ENCODE measurements around the gene FAM89A. TPM values are rescaled to one million over a fixed set of nuclear protein-coding genes. Genes with fewer than 3 reads are reported as not detected.

FAM89A gene
- total and polyA plus RNA-seq, 9 of the 15 experiments (the other 6 are each of a cell fraction or from before 2014, with no cell fraction given) = 8.7 to 66.2 (median 43.3) TPM

- TF ChIP-seq E4F1 (CRISPR knock-in tag; IDR thresholded peaks at IDR 0.05; ENCODE audit: borderline replicate concordance) = no peak
- no peak for TF ChIP-seq SMARCC2 (IDR thresholded peaks at IDR 0.05; ENCODE audit: low read depth)
- no peak for TF ChIP-seq HMGN3 (IDR thresholded peaks at IDR 0.05; ENCODE audit: borderline replicate concordance, extremely low read depth, insufficient read length, low read depth, low read length)
- TF ChIP-seq, protein P1, sequence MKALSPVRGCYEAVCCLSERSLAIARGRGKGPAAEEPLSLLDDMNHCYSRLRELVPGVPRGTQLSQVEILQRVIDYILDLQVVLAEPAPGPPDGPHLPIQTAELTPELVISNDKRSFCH (CRISPR knock-in tag; IDR thresholded peaks at IDR 0.05) = no peak
- TF ChIP-seq, protein P1 (tag; IDR thresholded peaks at IDR 0.05) = peak; percentile 21; the same call in 1 of the 2 replicates
- TF ChIP-seq ERF (CRISPR knock-in tag; IDR thresholded peaks at IDR 0.05) = 0 out of 2 replicates have a peak, but pooled peaks have one; percentile 41
- TF ChIP-seq HOXB6 (CRISPR knock-in tag; IDR thresholded peaks at IDR 0.05; ENCODE audit: borderline replicate concordance) = no peak
- peak; percentile 25; the same call in 1 of the 2 replicates for TF ChIP-seq ZBTB9 (CRISPR knock-in tag; IDR thresholded peaks at IDR 0.05)
- no peak for TF ChIP-seq CREBBP (IDR thresholded peaks at IDR 0.05; ENCODE audit: low read depth, low read length)
- TF ChIP-seq HMBOX1 (IDR thresholded peaks at IDR 0.05) = 0 out of 2 replicates have a peak, but pooled peaks have one; percentile 13
- no peak for TF ChIP-seq EZH2 (IDR thresholded peaks at IDR 0.05; ENCODE audit: borderline replicate concordance, low read depth, low read length)
These were observed 1.0 kb upstream of the FAM89A start (continued) for GRCh38 chr1:231040800-231041718.

Data from K562 (cell line).